ENCODE results near the gene PEX3. TPM values are rescaled to one million over a fixed set of nuclear protein-coding genes. Genes with fewer than 3 reads are reported as not detected.

The PEX3 gene
- total RNA-seq, 1 donor from 2014 or later, result 21.0 TPM

DNA sequence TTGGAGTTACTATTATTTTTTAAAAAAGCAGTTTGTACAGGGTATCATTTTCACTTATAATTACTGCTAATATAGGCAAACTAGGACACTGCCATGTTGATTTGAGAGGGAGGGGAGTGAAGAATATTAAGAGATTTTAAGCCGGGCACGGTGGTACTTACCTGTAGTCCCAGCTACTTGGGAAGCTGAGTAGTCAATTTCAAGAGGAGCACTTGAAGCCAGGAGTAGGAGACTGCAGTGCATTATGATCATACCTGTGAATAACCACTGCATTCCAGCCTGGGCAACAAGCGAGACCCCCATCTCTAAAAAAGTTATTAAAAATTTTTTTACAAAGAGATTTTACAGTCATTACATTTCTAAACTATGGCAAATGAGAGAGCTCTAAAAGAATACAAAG is 35.8 kb upstream of the PEX3 start:
- no peaks in the 10 kb centered on the region for H3K36me3 ChIP-seq
- TF ChIP-seq, protein P1, sequence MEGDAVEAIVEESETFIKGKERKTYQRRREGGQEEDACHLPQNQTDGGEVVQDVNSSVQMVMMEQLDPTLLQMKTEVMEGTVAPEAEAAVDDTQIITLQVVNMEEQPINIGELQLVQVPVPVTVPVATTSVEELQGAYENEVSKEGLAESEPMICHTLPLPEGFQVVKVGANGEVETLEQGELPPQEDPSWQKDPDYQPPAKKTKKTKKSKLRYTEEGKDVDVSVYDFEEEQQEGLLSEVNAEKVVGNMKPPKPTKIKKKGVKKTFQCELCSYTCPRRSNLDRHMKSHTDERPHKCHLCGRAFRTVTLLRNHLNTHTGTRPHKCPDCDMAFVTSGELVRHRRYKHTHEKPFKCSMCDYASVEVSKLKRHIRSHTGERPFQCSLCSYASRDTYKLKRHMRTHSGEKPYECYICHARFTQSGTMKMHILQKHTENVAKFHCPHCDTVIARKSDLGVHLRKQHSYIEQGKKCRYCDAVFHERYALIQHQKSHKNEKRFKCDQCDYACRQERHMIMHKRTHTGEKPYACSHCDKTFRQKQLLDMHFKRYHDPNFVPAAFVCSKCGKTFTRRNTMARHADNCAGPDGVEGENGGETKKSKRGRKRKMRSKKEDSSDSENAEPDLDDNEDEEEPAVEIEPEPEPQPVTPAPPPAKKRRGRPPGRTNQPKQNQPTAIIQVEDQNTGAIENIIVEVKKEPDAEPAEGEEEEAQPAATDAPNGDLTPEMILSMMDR (IDR thresholded peaks at IDR 0.05; ENCODE audit: borderline replicate concordance), result no peak
- no peak overlapping the region for H3K4me3 ChIP-seq
- H3K9me3 ChIP-seq (replicated peaks), result no peaks in the 10 kb centered on the region
- H3K4me1 ChIP-seq, result no peaks in the 10 kb centered on the region
- intact Hi-C loops (cut with micrococcal nuclease), result no loop called here
- no peak overlapping the region for H3K27ac ChIP-seq (replicated peaks)
- DNase-seq, result no peak
- H3K27me3 ChIP-seq (ENCODE audit: low read depth), result no peaks in the 10 kb centered on the region

DNA sequence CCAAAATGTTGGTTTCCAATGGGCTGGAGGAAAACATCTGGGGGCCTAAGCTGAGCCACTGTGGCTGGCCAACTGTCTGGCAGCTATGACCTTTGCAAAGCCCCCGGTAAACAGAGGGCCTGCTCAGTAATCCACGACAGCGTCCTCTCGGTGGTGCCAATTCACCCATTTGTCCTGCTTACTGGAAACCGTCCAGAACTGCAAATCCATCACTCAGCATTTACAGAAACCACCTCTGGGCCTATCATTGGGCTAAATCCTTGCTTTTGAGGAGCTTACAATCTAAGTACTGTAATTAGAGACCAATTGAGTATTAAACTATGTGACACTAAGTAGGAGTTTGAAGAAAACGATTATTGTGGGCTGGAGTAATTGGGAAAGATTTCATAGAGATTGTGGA is 31.1 kb upstream of the PEX3 start:
- Histone ChIP-seq H3K4me3 (no peak overlapping the region), H3K9me3 (replicated peaks) (no peaks in the 10 kb centered on the region), H3K27ac (replicated peaks) (no peak overlapping the region), H3K36me3 (no peaks in the 10 kb centered on the region), H3K27me3 (ENCODE audit: low read depth) (no peaks in the 10 kb centered on the region), H3K4me1 (no peaks in the 10 kb centered on the region)
- intact Hi-C loops (cut with micrococcal nuclease), result no loop called here
- DNase-seq, result no peak
- TF ChIP-seq, protein P1 (IDR thresholded peaks at IDR 0.05; ENCODE audit: borderline replicate concordance), result no peak

DNA sequence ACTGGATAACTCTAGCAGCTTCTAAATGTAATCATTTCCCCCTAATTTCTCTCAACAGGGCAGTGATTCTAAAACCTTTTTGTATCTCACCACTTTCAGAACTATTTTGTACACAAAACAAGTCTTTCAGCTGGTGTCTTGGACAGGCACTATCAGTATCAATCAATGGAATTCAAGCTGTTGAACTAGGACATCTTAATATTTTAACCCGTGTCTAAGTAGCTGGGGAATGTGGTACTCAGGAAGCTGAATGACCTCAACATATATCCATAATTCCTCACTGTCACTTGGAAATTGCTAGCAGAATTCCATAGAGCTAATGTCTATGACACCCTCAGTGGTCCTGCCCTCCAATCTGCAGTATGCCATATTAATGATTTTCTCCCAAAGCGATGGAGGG is 24.6 kb upstream of the PEX3 start:
- H3K4me3 ChIP-seq, result no peak overlapping the region
- DNase-seq, result no peak
- intact Hi-C loops (cut with micrococcal nuclease), result loop anchor here (5.0 to 10.0 kb wide), 2 partner anchors 734 to 951 kb away; no protein-coding TSS in a partner anchor
- no peaks in the 10 kb centered on the region for H3K27me3 ChIP-seq (ENCODE audit: low read depth)
- H3K9me3 ChIP-seq (replicated peaks), result no peaks in the 10 kb centered on the region
- H3K36me3 ChIP-seq, result no peaks in the 10 kb centered on the region
- TF ChIP-seq, protein P1 (IDR thresholded peaks at IDR 0.05; ENCODE audit: borderline replicate concordance), result no peak
- H3K4me1 ChIP-seq, result no peaks in the 10 kb centered on the region
- no peak overlapping the region for H3K27ac ChIP-seq (replicated peaks)

DNA sequence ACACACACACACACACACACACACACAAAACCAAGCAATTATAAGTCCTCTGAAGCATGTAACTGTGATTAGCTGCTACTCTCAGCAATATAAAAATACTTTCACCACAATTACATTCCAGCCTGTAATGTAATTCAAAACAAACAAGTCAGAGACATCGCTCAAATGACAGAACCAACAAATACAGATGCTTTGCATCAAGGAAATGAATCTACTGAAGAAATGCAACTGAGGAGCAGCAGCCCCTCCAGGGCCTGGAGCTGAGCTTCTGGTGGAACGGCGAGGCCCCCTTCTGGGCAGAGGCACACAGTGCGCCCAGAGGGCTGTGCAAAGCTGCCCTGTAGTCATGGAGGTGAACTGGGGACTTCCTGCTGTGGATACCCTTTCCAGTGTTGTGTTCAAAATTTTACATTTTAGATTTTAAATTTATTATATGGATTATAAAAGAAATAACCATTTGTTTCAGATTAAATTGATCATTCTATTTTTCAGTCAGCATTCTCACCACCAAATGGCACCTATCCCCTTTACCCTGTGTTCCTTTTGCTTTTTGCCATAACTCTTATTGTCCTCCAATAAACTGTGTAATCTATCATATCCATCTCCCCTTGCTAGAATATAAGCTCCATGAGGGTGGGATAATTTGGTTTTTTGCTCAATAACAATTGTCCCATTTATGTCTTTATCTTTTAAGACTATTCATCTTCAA is 23.3 kb upstream of the PEX3 start:
- Histone ChIP-seq H3K4me3 (no peak overlapping the region), H3K27ac (replicated peaks) (no peak overlapping the region), H3K36me3 (no peaks in the 10 kb centered on the region), H3K27me3 (ENCODE audit: low read depth) (no peaks in the 10 kb centered on the region), H3K4me1 (no peaks in the 10 kb centered on the region), H3K9me3 (replicated peaks) (no peaks in the 10 kb centered on the region)
- intact Hi-C loops (cut with micrococcal nuclease), result loop anchor here (5.0 to 10.0 kb wide), 2 partner anchors 735 to 952 kb away; no protein-coding TSS in a partner anchor
- TF ChIP-seq, protein P1 (IDR thresholded peaks at IDR 0.05; ENCODE audit: borderline replicate concordance), result peak; percentile 96
- DNase-seq, result peak; percentile 54

DNA sequence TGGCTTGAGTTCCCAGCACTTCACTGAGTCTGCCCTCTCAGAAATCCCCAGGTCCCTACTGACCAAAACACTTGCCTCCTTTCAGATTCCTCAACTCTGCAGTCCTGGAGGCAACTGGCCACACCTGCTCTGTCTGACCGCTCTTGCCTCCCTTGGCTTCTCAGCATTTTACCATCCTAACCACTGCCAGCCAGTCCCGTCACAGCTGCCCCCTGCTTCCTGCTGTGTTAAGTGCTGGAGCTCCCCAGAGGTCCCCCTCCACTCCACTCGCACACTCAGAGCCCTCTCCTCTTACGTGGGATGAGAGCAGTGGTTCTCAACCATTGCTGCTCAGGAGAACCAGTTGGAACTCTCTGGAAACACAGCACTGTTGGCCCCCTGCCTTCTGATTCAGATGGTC is 20.6 kb upstream of the PEX3 start:
- H3K27me3 ChIP-seq (ENCODE audit: low read depth), result no peaks in the 10 kb centered on the region
- H3K27ac ChIP-seq (replicated peaks), result no peak overlapping the region
- no peaks in the 10 kb centered on the region for H3K4me1 ChIP-seq
- no peak overlapping the region for H3K4me3 ChIP-seq
- no peaks in the 10 kb centered on the region for H3K9me3 ChIP-seq (replicated peaks)
- intact Hi-C loops (cut with micrococcal nuclease), result loop anchor here (5.0 to 10.0 kb wide), 2 partner anchors 738 to 955 kb away; no protein-coding TSS in a partner anchor
- TF ChIP-seq, protein P1 (IDR thresholded peaks at IDR 0.05; ENCODE audit: borderline replicate concordance), result no peak
- no peak for DNase-seq
- H3K36me3 ChIP-seq, result no peaks in the 10 kb centered on the region
